NOMO-1 treated with dmso at 0.1 percent for 144 hours (cell line): ENCODE measurements around the gene NAP1L4.
A peak's percentile ranks its signal among the peaks of the same experiment; 100 is the strongest.

Source experiments
- DNase-seq: peaks from one replicate; lab custom pipeline; 2025; ENCODE audit not compliant: unreplicated experiment; lab: John Stamatoyannopoulos, UW

Gene NAP1L4

GRCh38 chr11:2992234-2992996 lies at the start of gene NAP1L4:
Gene NAP1L4 (minus strand): TSS chr11:2992329. CDS start chr11:2979220, 13,109 bp downstream.
- peak; percentile 96 for DNase-seq

GRCh38 chr11:3040881-3041280 lies 48.8 kb upstream of the NAP1L4 start:
- no peak for DNase-seq

- DNase-seq: no peak
Measured at GRCh38 chr11:3037945-3038271, 45.8 kb upstream of the NAP1L4 start.

- DNase-seq: peak; percentile 55
Measured at GRCh38 chr11:3037040-3037944, 45.2 kb upstream of the NAP1L4 start.

- peak; percentile 41 for DNase-seq
Measured at GRCh38 chr11:3036419-3036818, 44.3 kb upstream of the NAP1L4 start.

- no peak for DNase-seq
Measured at GRCh38 chr11:3035333-3035732, 43.2 kb upstream of the NAP1L4 start.

GRCh38 chr11:3030289-3031070 lies 38.4 kb upstream of the NAP1L4 start:
- DNase-seq: no peak

GRCh38 chr11:3028813-3029212 lies 36.7 kb upstream of the NAP1L4 start:
- DNase-seq: no peak

GRCh38 chr11:3026803-3027202 lies 34.7 kb upstream of the NAP1L4 start:
- DNase-seq: no peak

GRCh38 chr11:3022982-3023381 lies 30.9 kb upstream of the NAP1L4 start:
- DNase-seq: no peak

- DNase-seq: peak; percentile 71
Measured at GRCh38 chr11:3022300-3022967, 30.3 kb upstream of the NAP1L4 start.

- no peak for DNase-seq
Measured at GRCh38 chr11:3021125-3021524, 29.0 kb upstream of the NAP1L4 start.

GRCh38 chr11:3020011-3020410 lies 27.9 kb upstream of the NAP1L4 start:
- no peak for DNase-seq

- DNase-seq: no peak
Measured at GRCh38 chr11:3018596-3018995, 26.5 kb upstream of the NAP1L4 start.

- no peak for DNase-seq
Measured at GRCh38 chr11:3016861-3017260, 24.7 kb upstream of the NAP1L4 start.

- DNase-seq: no peak
Measured at GRCh38 chr11:3015796-3016195, 23.7 kb upstream of the NAP1L4 start.

GRCh38 chr11:3014943-3015342 lies 22.8 kb upstream of the NAP1L4 start:
- DNase-seq: no peak

- no peak for DNase-seq
Measured at GRCh38 chr11:3014057-3014938, 22.2 kb upstream of the NAP1L4 start.

- DNase-seq: no peak
Measured at GRCh38 chr11:3011891-3012885, 20.1 kb upstream of the NAP1L4 start.
